Stimulated activated CD4-positive, alpha-beta T cell treated with anti-CD3 and anti-CD28 coated beads, TNF-alpha, amount 100 ng/mL, for 1 hour (primary cell): ENCODE measurements around the gene KRT17.
A peak's percentile ranks its signal among the peaks of the same experiment; 100 is the strongest.
"Not testable (repeated sequence)": the region's sequence is repeated elsewhere in the genome, so short reads cannot be mapped to it uniquely, and the experiment has no call there.

Experiments
- DNase-seq, 3 donors: peaks; one replicate each; pipeline ENCODE4 v3.0.0-alpha.2; 2020; ENCODE audit warnings: low read depth in 3 of 3, low spot score in 1 of 3

The KRT17 gene

GRCh38 chr17:41599680-41600079 is 24.7 kb downstream of the KRT17 start:
- DNase-seq = no peak

- no peak for DNase-seq
Measured at GRCh38 chr17:41595585-41595984, 28.8 kb downstream of the KRT17 start.

- no peak for DNase-seq
Measured at GRCh38 chr17:41594363-41594915, 29.9 kb downstream of the KRT17 start.

- DNase-seq = no peak
Measured at GRCh38 chr17:41593306-41593981, 30.9 kb downstream of the KRT17 start.

- no peak for DNase-seq
Measured at GRCh38 chr17:41592601-41593305, 31.6 kb downstream of the KRT17 start.

- DNase-seq = no peak
Measured at GRCh38 chr17:41589301-41589700, 35.1 kb downstream of the KRT17 start.

- DNase-seq = no peak
Measured at GRCh38 chr17:41588126-41588810, 36.1 kb downstream of the KRT17 start.

GRCh38 chr17:41586863-41587495 is 37.4 kb downstream of the KRT17 start, which contains the start of gene KRT14:
TSS of gene KRT14 (minus strand) at chr17:41586895. CDS start at chr17:41586834, 61 bp downstream.
- no peak for DNase-seq

- DNase-seq = no peak
Measured at GRCh38 chr17:41585301-41586056, 38.9 kb downstream of the KRT17 start.

GRCh38 chr17:41584331-41584927 is 39.9 kb downstream of the KRT17 start:
- not testable (repeated sequence) for DNase-seq

- no peak for DNase-seq
Measured at GRCh38 chr17:41583137-41584127, 40.9 kb downstream of the KRT17 start.

- not testable (repeated sequence) for DNase-seq
Measured at GRCh38 chr17:41582061-41582968, 42.1 kb downstream of the KRT17 start.

GRCh38 chr17:41581366-41582060 is 42.9 kb downstream of the KRT17 start:
- DNase-seq = no peak

- DNase-seq = no peak
Measured at GRCh38 chr17:41580687-41581365, 43.5 kb downstream of the KRT17 start.

GRCh38 chr17:41580244-41580575 is 44.2 kb downstream of the KRT17 start:
- DNase-seq = no peak

- DNase-seq = peak; percentile 3 to 52 (median 22)
Measured at GRCh38 chr17:41579484-41580243, 44.7 kb downstream of the KRT17 start.
